Activated naive CD4-positive, alpha-beta T cell treated with anti-CD3 and anti-CD28 coated beads for 36 hours (primary cell): ENCODE measurements around the gene EFNA5. TPM values are rescaled to one million over a fixed set of nuclear protein-coding genes. Genes with fewer than 3 reads are reported as not detected.

ENCODE experiments used
- CTCF ChIA-PET: fragments of 350-600 bp; sonication (Branson Sonifier 250); formaldehyde crosslinking; loops from one replicate; lab custom pipeline; 2021; ENCODE audit warnings: antibody characterized with exemption; lab: Charles Lee
- DNase-seq: peaks from one replicate; pipeline ENCODE4 v3.0.0-alpha.2; 2020
- H3K27ac Mint-ChIP-seq: one replicate; pipeline ENCODE4 v1.8.0; 2021; ENCODE audit warnings: mild to moderate bottlenecking, mixed read lengths
- H3K27me3 Mint-ChIP-seq: one replicate; pipeline ENCODE4 v1.8.0; 2021; ENCODE audit warnings: low read depth, mixed read lengths
- H3K36me3 Mint-ChIP-seq: one replicate; pipeline ENCODE4 v1.8.0; 2021; ENCODE audit warnings: low read depth, mixed read lengths
- H3K4me1 Mint-ChIP-seq: one replicate; pipeline ENCODE4 v1.8.0; 2021; ENCODE audit warnings: low read depth, mixed read lengths
- H3K4me3 Mint-ChIP-seq: one replicate; pipeline ENCODE4 v1.8.0; 2021; ENCODE audit warnings: mild to moderate bottlenecking, moderate library complexity, mixed read lengths
- H3K9me3 Mint-ChIP-seq: one replicate; pipeline ENCODE4 v1.8.0; 2021; ENCODE audit warnings: mixed read lengths
- intact Hi-C: fragments of 100-400 bp; cut with micrococcal nuclease; formaldehyde crosslinking; loops from one replicate; pipeline ENCODE4 v1.15.1; 2023
- total RNA-seq, 2 experiments: library from RNA; stranded (reverse); gene quantifications; one replicate each; pipeline ENCODE4 v1.2.3, GENCODE V29; 2021

EFNA5 gene
- total RNA-seq, 2 experiments from 2014 or later: not detected

- intact Hi-C loops: no loop called here
- Mint-ChIP-seq H3K4me1 (no peaks in the 10 kb centered on the region), H3K27me3 (peaks cover 6% of the 10 kb centered on the region), H3K27ac (no peak overlapping the region), H3K4me3 (no peak overlapping the region), H3K36me3 (no peaks in the 10 kb centered on the region), H3K9me3 (no peaks in the 10 kb centered on the region)
- CTCF ChIA-PET: interaction anchor here (1.2 kb wide), 1 partner anchor 58 kb away, joined by 3 read pairs; no protein-coding TSS in a partner anchor
- no peak for DNase-seq
These were observed 40.6 kb downstream of the EFNA5 start for GRCh38 chr5:107630184-107630583.

DNA sequence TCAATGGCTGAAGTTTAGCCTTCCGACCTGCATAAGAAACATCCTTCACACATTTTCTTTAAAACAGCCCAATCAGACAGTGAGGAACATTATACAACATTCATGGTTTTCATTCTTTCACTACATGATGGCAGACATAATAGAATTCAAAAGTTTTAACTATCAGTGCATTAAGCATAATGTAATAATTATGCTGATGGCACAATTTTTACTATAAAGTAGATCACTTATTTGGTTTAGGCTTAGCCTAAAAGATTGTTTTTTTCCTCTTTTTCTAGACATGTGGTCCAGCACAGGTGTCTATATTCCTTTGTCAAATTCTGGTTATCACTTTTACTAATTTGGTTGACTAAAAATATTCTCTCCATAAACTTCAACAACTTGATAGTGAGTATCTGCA lies 46.5 kb downstream of the EFNA5 start:
- Mint-ChIP-seq H3K4me3 (no peak overlapping the region), H3K27me3 (peaks cover 3% of the 10 kb centered on the region), H3K27ac (no peak overlapping the region), H3K9me3 (no peaks in the 10 kb centered on the region), H3K36me3 (no peaks in the 10 kb centered on the region), H3K4me1 (no peaks in the 10 kb centered on the region)
- intact Hi-C loops: no loop called here
- CTCF ChIA-PET: no interaction called here
- no peak for DNase-seq

DNA sequence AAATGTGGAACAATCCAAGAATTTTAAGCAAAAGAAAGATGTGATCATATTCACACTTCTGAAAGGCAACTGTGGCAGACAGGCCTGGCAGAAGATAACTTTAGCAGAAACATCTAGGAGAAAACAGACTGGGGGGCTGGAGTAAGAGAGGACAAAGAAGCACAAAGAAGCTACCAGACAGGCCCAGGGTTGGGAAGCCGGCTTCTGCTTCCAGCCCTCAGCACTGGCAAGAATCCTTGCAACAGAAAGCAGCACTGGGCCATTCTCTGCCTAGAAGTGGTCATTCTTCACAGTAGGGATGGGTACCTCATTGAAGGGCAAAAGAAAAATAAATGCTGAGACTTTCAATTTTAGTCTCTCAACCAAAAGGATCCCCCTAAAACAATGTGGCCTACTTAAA lies 49.6 kb downstream of the EFNA5 start:
- intact Hi-C loops: no loop called here
- Mint-ChIP-seq H3K36me3 (no peaks in the 10 kb centered on the region), H3K9me3 (no peaks in the 10 kb centered on the region), H3K27ac (no peak overlapping the region), H3K4me3 (no peak overlapping the region), H3K4me1 (no peaks in the 10 kb centered on the region), H3K27me3 (peaks cover 3% of the 10 kb centered on the region)
- DNase-seq: no peak
- CTCF ChIA-PET: no interaction called here

DNA sequence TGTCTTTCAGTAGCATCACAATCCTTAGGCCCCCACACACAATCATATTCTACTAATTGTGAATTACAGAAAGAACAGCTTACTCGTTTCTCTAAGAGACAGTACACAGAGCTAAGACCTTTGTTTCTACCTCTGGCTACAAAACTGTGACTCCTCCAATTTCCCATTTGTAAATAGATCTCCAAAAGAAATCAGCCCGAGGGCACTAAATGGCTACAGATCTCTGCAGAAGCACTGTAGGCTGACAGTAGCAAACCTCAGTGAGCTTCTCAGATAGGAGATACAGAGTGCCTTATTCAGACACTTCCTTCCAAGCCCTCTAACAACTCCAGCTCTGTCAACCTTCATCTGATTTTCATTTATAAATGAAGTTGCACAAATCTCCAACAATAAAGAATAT lies 51.0 kb downstream of the EFNA5 start:
- intact Hi-C loops: no loop called here
- CTCF ChIA-PET: no interaction called here

GRCh38 chr5:107618242-107618641 lies 52.5 kb downstream of the EFNA5 start:
- Mint-ChIP-seq H3K36me3 (no peaks in the 10 kb centered on the region), H3K9me3 (no peaks in the 10 kb centered on the region), H3K27ac (no peak overlapping the region), H3K27me3 (peaks cover 6% of the 10 kb centered on the region), H3K4me1 (no peaks in the 10 kb centered on the region), H3K4me3 (no peak overlapping the region)
- no peak for DNase-seq
- intact Hi-C loops: no loop called here
- CTCF ChIA-PET: no interaction called here

More for the DNA sequence above, 51.0 kb downstream of the EFNA5 start:
- no peaks in the 10 kb centered on the region for H3K36me3 Mint-ChIP-seq
- peaks cover 3% of the 10 kb centered on the region for H3K27me3 Mint-ChIP-seq
- DNase-seq: no peak
- no peaks in the 10 kb centered on the region for H3K9me3 Mint-ChIP-seq
- H3K4me3 Mint-ChIP-seq: no peak overlapping the region
- no peaks in the 10 kb centered on the region for H3K4me1 Mint-ChIP-seq
- H3K27ac Mint-ChIP-seq: no peak overlapping the region

DNA sequence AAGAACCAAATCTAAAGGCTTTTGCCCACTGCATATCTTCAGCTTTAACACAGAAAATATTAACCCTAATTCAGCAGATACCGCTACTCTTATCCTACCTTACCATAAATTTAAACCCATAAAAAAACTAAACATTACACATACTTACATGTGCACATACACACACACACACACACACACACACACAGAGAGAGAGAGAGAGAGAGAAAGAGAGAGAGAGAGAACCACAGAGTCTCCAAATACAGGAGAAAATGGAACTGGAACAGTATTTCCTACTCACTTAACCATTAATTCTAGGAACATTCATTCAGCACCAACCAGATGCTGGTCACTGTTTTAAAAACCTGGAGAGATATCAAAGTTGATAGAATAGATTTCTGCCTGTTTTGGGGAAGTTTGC lies 53.7 kb downstream of the EFNA5 start:
- H3K36me3 Mint-ChIP-seq: no peaks in the 10 kb centered on the region
- no peaks in the 10 kb centered on the region for H3K9me3 Mint-ChIP-seq
- no peak overlapping the region for H3K27ac Mint-ChIP-seq
- no peaks in the 10 kb centered on the region for H3K4me1 Mint-ChIP-seq
- DNase-seq: no peak
- peaks cover 6% of the 10 kb centered on the region for H3K27me3 Mint-ChIP-seq
- CTCF ChIA-PET: no interaction called here
- intact Hi-C loops: no loop called here
- H3K4me3 Mint-ChIP-seq: no peak overlapping the region

GRCh38 chr5:107616213-107616612 lies 54.5 kb downstream of the EFNA5 start:
- Mint-ChIP-seq H3K4me3 (no peak overlapping the region), H3K4me1 (no peaks in the 10 kb centered on the region), H3K27ac (no peak overlapping the region), H3K9me3 (no peaks in the 10 kb centered on the region), H3K36me3 (no peaks in the 10 kb centered on the region), H3K27me3 (peaks cover 6% of the 10 kb centered on the region)
- DNase-seq: no peak
- CTCF ChIA-PET: no interaction called here
- intact Hi-C loops: no loop called here

DNA sequence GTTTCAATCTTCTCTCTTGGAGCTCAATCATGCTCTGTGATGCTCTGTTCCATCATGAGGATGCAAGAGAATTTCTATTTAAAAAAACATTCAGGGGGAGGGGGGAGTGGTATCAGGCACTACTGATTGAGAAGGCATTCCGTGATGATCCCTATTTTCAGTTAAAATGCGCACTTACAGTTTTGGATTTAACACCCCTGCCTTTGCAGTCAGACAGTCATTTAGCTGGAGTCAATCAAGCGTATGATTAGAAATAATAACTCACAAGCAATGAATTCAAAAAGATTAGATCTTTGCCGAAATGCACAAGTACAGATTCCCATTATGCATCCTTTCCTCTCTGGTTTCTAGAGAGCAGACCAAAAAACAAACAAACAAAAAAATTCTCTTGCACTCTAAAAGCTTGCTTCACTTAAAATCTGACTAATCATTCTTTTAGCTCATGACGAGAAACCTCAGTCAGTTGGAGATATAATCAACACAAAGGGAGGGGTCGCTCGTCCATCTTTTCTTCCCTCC lies 55.4 kb downstream of the EFNA5 start:
- H3K4me1 Mint-ChIP-seq: no peaks in the 10 kb centered on the region
- H3K4me3 Mint-ChIP-seq: no peak overlapping the region
- intact Hi-C loops: no loop called here
- H3K27me3 Mint-ChIP-seq: peaks cover 13% of the 10 kb centered on the region
- H3K36me3 Mint-ChIP-seq: no peaks in the 10 kb centered on the region
- no peak for DNase-seq
- CTCF ChIA-PET: interaction anchor here (0.8 kb wide), 1 partner anchor 43 kb away, joined by 3 read pairs; no protein-coding TSS in a partner anchor
- H3K9me3 Mint-ChIP-seq: no peaks in the 10 kb centered on the region
- H3K27ac Mint-ChIP-seq: no peak overlapping the region

DNA sequence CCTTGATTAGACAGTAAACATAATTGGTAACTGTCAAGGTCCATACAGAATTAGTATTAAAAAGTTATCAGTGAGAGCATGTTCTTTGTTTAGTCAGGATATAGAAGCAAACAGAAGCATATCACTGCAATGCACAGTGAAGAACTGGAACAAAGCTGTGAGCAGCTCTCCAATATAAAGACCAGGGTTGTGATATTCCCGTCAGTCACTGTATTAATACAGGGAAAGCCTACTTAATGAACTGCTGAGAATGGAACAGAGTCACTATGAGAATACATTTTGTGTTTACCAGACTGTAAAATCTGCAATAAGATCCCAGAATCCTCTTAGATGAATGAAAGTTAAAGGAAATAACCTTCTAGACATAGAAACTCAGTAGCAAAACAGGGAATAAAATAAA lies 58.2 kb downstream of the EFNA5 start:
- Mint-ChIP-seq H3K27ac (no peak overlapping the region), H3K9me3 (no peaks in the 10 kb centered on the region), H3K4me1 (no peaks in the 10 kb centered on the region), H3K27me3 (peaks cover 12% of the 10 kb centered on the region), H3K4me3 (no peak overlapping the region), H3K36me3 (no peaks in the 10 kb centered on the region)
- DNase-seq: no peak
- CTCF ChIA-PET: no interaction called here
- intact Hi-C loops: no loop called here

DNA sequence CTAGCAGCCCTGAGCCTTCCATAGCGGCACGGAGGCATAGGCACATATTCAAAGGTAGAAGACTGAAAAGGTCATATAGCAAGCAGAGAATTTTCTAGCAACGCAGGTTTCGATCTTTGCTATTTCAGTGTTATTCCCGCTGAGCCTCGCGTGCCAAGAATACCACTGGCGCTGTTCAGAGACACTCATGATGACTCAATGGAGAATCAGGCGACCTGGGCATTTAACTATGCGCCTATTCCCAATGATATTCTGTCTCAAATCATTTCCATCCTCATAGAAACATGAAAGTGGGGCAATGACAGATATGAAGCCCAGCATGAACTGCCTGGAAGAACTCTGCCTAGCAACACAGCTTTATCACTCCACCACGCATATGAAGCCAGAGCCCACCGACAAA lies 59.9 kb downstream of the EFNA5 start:
- intact Hi-C loops: no loop called here
- DNase-seq: no peak
- H3K27me3 Mint-ChIP-seq: peaks cover 13% of the 10 kb centered on the region
- H3K27ac Mint-ChIP-seq: no peak overlapping the region
- no peak overlapping the region for H3K4me3 Mint-ChIP-seq
- H3K4me1 Mint-ChIP-seq: no peaks in the 10 kb centered on the region
- H3K36me3 Mint-ChIP-seq: no peaks in the 10 kb centered on the region
- CTCF ChIA-PET: no interaction called here
- H3K9me3 Mint-ChIP-seq: no peaks in the 10 kb centered on the region

DNA sequence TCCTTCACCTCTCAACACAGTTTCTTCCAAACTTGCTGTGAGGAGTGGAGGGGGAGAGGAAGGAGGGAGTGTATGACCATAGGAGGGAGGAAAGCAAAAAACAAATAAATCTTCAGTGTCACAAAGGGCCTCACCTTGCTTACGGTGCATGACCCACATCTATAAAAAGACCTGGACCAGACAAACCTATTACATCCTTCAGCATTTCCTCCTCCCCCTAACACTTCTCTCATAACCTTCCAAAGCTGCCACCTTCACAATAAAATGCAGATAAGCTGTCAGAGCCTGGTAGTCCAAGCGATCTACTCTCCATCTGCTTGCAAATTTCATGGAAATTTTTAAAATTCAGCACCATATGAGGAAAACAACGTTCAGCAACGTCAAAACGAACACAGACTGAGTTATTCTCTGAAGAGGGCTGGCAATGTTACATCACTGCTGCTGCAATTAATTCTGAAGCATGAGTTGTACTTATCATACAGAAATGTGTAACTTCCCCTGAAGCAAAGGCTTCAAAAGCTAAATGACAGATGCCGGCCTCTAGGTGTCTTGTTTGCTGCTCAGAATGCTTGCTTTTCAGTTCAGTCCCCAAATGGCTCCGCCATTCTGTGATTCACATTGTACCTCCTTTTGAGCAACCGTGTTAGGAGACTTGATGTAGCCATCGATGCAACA lies 62.9 kb downstream of the EFNA5 start:
- no peak overlapping the region for H3K4me3 Mint-ChIP-seq
- H3K27me3 Mint-ChIP-seq: peaks cover 17% of the 10 kb centered on the region
- intact Hi-C loops: no loop called here
- no peaks in the 10 kb centered on the region for H3K9me3 Mint-ChIP-seq
- DNase-seq: no peak
- no peaks in the 10 kb centered on the region for H3K4me1 Mint-ChIP-seq
- H3K27ac Mint-ChIP-seq: no peak overlapping the region
- CTCF ChIA-PET: no interaction called here
- no peaks in the 10 kb centered on the region for H3K36me3 Mint-ChIP-seq

DNA sequence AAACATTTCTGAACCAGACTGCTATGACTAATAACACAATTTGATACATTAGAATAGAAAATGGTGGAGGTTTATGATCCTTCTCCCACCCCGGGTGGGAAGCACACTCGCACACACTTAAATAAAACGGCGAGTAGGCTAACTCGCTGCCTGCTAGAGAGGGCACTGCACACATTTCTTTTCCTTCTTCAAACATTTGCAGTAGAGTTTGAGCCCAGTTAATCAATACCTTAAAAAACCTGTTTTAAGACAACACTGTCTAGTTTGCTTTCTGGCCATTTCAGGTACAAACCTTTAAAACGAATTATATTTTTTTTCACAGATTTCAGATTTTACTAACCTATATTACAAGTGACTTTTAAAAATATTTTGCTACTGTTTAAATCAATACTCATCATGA lies 63.5 kb downstream of the EFNA5 start:
- intact Hi-C loops: no loop called here
- CTCF ChIA-PET: no interaction called here
- H3K9me3 Mint-ChIP-seq: no peaks in the 10 kb centered on the region
- no peak overlapping the region for H3K4me3 Mint-ChIP-seq
- no peak overlapping the region for H3K27ac Mint-ChIP-seq
- DNase-seq: no peak
- H3K27me3 Mint-ChIP-seq: peaks cover 17% of the 10 kb centered on the region
- no peaks in the 10 kb centered on the region for H3K4me1 Mint-ChIP-seq
- no peaks in the 10 kb centered on the region for H3K36me3 Mint-ChIP-seq

DNA sequence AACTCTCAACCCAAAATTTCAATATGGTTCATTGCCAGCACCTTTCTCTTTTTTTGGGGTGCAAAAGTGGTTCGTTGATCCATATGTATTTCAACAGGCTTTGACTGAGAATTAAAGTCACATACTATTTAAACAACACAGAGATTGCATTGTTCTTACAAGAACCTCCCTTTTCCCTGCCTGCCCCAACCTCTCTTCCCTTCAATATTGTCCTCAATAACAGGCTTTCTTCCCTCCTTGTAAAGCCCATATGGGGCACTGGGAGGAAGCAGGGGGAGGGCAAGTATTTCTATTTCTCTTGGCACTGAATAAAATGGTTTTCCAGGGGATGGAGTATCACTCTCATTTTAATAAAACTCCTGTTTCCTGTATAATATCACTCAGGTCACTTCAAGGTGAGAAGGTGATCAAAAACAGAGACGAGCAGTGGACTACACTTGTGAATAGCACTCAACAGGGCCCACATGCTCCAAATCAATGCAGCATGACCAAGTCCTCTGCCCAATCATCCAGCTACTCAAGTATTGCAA lies 65.1 kb downstream of the EFNA5 start:
- CTCF ChIA-PET: no interaction called here
- no peaks in the 10 kb centered on the region for H3K9me3 Mint-ChIP-seq
- intact Hi-C loops: no loop called here
- H3K27ac Mint-ChIP-seq: no peak overlapping the region
- DNase-seq: no peak
- peaks cover 18% of the 10 kb centered on the region for H3K27me3 Mint-ChIP-seq
- no peak overlapping the region for H3K4me3 Mint-ChIP-seq
- no peaks in the 10 kb centered on the region for H3K4me1 Mint-ChIP-seq
- no peaks in the 10 kb centered on the region for H3K36me3 Mint-ChIP-seq
